ENCODE measurements around the gene FTCD.
"Not testable (repeated sequence)": the region's sequence is repeated elsewhere in the genome, so short reads cannot be mapped to it uniquely, and the experiment has no call there.

The FTCD gene

DNA sequence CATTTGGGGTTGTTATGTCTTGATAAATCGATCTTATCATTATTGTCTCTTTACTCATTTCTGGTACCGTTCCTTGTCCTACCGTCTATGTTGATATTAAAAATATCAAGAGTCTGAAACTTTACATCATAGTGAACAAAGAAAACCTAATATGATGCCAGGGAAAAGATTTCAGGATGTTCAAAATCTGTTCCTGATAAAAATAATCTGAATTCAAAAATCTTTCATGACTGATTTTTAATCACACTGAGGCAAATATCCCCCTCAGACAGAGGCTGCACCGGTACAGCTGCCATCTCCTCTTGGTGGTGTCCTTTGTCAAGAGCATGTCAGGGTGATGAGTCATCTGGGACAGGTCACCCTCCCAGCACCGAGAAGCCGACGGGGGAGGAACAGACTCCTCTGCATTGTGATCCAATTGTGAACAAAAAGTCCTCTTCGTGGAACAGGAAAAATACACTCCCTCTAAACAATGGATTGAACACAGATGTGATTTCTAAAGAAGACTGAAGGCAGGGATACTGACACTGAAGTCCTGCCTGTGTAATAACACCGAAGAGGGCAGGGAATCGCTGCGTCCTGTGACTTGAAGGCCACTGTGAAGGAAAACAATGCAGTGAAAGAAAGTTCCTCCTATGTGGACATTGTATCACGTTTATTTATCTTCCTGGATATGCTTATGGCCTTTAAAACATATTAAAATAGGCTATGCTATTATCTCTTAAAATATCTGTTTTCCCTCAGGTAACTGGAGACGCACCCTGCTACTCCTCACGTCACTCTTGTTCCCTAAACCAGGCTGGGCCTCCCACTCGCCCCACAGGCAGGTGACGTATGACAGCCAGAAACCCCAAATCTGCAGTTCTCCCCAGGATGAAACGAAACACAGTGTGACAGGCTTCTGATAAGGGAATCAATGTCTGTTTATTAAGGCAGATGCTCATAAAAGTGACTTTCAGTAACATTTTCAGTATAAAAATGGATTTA lies 33.1 kb upstream of the FTCD start:
- peak; percentile 19 to 34 for DNase-seq

- no peak for DNase-seq
Observed at GRCh38 chr21:46187814-46188213, 32.4 kb upstream of the FTCD start.

GRCh38 chr21:46187261-46187660 lies 31.9 kb upstream of the FTCD start:
- DNase-seq: no peak

DNA sequence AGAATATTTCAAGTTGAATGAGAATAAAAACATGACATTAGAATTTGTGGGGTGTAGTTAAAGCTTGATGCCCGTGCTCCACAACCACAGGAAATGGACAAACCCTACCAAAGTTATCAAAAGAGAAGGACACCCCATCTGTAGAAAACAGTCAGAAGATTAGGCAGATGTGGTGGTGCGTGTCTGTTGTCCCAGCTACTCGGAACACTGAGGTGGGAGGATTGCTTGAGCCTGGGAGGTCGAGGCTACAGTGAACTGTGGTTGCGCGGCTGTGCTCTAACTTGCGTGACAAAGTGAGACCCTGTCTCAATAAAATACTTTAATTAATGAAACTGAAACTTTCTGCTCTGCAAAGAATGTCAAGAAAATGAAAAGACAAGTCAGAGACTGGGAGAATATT lies 30.3 kb upstream of the FTCD start:
- peak in 1 of 2 experiments; percentile 25 for DNase-seq

- peak; percentile 80 to 90 for DNase-seq
Observed at GRCh38 chr21:46184625-46185555, 29.5 kb upstream of the FTCD start.

DNA sequence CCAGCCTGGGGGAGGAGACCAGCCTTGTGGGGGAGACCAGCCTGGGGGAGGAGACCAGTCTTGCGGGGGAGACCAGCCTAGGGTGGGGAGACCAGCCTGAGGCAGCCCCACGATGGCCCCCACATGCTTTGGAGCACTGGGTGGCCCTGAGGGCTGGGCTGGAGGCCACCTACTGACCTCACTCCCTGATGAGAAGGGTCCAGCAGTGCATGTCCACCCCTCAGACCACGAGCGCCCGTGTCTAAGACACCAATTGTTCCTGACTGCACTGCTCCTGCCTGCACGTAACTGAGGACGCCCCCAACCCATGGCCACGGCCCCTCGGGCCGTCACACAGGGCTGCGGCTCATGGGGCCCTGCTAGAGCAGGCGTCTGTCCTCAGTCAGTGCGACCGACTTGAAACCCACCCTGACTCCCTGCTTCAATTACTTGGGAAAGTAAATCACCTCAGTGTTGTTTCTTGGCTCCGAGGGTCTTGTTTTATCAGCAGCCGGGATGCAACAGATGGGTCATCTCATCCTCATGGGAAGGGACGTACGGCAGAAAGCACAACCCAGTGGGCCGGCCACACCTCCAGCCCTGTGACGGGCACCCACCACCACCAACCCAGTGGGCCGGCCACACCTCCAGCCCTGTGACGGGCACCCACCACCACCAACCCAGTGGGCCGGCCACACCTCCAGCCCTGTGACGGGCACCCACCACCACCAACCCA lies 28.7 kb upstream of the FTCD start, which contains the start of gene SPATC1L:
SPATC1L (minus strand) TSS at position 550 of the 715 bp plus-strand sequence. CDS start 1,643 bp downstream, outside the sequence.
- peak; percentile 40 to 44 for DNase-seq

GRCh38 chr21:46183337-46183909 lies 28.0 kb upstream of the FTCD start:
- peak in 1 of 2 experiments; percentile 19 for DNase-seq

DNA sequence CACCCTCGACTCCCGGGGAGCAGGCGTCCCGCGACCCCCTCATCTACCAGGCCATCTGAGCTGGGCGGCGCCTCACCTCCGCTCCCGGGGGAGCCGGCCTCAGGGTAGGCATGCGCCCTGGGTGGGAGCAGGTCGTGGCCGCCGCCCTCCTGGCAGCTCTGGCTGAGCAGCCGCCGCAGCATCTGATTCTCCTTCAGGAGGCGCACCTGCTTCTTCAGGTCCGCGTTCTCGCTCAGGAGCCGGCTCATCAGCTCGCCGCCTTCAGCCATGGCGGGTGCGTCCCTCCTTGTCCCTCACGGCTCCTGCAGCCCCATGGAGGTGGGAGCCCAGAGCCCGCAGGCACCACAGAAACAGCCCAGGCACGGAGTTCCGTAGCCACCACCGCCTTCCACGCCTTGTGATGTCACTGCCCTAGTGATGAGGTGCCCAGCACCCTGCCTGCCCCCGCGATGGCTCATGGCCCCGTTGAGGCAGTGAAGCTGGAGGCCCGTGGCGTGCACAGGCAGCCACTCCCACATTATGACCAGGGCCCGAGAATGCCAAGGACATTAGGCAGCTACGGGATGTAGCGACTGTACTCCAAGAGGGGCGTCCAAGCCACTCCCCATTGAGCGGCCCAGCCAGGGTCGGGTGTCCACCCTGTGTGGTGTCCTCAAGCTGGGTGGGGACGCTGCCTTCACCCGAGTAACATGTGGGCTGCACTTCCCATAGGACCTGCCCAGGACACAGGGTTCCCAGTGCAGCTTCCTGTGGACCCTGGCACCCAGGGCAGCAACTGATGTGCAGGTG lies 27.4 kb upstream of the FTCD start:
- no peak for DNase-seq

DNA sequence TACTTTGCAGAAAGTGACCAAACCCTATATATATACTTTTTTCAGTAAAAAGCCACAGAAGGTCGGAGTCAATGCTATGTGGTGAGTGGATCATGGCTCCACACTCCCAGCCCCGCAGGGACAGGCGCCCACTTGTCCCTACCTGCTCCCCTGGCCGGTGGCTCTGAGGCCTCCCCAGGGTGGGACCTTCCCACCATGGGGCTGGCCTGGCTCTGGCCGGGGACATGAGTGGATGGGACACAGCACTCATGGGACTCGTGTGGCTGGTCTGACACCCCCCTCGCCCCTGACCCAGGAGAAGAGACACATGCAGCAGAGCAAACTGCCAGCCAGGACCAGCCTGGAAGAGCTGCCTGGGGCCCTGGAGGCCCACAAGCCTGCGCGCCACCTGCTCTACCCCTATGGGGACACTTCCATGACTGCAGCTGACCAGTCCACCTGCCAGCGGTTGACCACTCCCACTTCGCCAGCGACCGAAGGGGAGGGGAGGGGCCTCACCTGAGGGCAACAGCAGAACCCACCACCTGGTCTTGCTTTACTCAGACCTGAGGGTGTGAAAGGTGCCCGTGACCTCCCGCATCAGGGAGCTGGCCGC lies 26.7 kb upstream of the FTCD start:
- no peak for DNase-seq

GRCh38 chr21:46181436-46181835 lies 26.1 kb upstream of the FTCD start:
- DNase-seq: no peak

- no peak for DNase-seq
Observed at GRCh38 chr21:46180778-46181391, 25.5 kb upstream of the FTCD start.

DNA sequence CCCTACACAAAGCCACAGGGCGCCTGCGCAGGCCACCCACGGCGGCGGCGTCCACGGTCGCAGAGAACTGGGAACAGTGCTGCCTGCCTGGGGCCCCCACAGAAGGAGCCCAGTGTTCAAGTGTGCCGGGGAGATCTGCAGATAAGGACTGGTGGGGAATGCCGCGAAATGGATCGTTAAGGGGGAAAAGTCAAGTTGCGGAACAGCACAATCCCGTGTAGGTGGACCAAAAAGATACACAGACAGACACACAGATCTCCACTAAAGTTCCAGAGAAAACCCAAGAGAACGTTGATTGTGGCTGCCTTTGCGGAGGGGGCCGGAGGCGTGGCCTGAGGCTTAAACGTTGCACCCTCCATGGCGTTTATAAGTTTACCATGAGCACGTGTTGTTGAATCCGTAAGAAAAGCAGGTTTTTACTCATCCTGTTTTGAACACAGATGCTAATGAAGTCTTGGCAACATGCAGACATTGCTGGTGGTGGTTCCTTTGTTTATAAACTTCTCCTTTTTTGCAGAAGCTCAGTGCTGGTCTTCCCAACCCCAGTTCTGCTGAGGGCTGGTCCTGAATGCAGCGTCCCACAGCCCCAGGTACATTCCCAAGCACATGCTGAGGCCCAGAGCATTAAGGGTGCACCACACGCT lies 24.8 kb upstream of the FTCD start:
- DNase-seq: peak; percentile 67 to 74

- DNase-seq: no peak
Observed at GRCh38 chr21:46179708-46180078, 24.3 kb upstream of the FTCD start.

DNA sequence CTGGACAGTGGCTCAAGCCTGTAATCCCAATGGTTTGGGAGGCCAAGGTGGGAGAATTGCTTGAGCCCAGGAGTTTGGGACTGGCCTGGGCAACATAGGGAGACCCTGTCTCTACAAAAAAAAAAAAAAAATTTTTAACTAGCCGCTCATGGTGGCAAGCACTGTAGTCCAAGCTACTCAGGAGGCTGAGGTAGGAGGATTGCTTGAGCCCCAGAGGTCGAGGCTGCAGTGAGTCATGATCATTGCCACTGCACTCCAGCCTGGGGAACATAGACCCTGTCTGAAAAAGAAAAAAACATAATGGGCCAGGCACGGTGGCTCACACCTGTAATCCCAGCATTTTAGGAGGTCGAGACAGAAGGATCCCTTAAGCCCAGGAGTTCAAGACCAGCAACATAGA lies 23.6 kb upstream of the FTCD start:
- no peak for DNase-seq

DNA sequence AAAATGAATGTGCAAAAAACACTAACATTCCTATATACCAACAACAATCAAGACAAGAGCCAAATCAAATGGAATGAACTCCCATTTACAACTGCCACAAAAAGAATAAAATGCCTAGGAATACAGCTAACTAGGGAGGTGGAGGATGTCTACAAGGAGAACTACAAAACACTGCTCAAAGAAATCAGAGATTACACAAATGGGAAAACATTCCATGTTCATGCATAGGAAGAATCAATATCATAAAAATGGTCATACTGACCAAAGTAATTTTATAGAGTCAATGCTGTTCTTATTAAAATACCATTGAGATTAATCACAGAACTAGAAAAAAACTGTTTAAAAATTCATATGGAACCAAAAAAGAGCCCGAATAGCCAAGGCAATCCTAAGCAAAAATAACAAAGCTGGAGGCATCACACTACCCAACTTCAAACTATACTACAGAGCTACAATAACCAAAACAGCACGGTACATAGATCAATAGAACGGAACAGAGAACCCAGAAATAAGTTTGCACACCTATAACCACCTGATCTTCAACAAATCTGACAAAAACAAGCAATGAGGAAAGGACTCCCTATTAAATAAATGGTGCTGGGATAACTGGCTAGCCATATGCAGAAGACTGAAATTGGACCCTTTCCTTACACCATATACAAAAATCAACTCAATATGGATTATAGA lies 21.2 kb upstream of the FTCD start:
- DNase-seq: not testable (repeated sequence)

- DNase-seq: no peak
Observed at GRCh38 chr21:46173573-46173972, 18.2 kb upstream of the FTCD start.

DNA sequence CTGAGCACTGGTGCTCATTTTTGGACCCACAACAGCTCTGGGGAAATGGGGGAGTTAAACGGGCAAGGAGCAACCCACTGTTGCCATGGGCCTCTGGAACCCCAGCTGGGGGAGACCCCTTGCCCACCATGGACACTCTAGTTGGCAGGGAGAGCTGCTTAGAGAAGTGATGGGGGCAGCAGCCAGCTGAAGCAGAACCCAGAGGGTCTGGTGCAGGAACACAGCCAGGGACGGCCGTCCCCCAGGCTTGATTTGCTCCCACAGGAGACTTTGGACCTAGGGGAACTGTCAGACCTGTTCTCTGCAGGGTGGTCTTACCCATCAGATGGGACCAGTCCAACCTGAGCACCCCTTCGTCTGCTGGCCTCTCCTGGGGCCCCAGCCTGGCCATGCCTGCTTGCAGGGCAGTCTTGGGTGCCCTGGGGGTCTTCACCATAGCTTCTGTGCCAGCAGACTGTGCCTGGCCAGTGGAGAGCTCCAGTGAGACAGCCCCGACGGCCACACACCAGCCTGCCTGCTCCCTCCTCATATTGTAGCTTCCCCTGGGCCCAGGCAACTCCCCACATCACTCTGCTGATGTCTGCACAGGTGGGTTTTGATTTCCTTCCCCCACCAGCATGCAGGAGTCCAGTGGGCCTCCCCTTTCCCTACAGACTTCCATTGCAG lies 17.6 kb upstream of the FTCD start:
- DNase-seq: no peak

DNA sequence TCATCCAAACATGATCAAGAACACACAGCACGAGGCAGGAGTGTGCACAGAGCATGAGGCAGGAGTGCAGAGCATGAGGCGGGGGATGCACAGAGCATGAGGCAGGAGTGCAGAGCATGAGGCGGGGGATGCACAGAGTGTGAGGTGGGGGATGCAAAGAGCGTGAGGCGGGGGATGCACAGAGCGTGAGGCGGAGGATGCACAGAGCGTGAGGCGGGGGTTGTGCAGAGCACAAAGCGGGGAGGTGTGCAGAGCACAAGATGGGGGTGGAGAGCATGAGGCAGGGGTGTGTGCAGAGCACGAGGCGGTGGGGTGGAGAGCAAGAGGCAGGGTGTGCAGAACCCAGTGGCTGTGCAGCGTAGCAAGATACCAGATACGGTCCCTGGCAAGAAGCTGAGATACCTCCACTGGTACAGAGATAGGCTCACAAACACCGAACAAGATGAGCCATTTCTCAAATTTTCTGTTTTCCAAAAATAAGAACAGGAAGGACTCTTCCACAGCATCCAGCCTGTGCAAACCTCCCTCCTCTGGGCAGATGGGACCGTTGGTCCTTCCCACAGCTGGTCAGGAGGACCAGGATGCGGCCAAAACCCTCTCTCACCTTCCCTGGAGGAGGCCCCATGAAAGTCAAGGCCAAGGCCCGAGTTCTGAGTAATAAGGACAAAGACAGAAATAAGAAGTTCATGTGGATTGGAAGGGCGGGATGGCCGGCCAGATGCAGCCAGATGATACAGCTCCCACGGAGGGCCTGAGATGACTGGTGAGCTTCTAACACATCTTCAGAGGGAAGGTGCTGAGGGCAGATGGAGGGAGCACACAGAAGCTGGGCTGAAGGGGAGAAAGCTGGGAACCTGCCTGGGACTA lies 16.9 kb upstream of the FTCD start:
- DNase-seq: no peak

All from Kasumi-1 (cell line).